A673 (cell line): ENCODE results near the gene OR56A3. TPM values are rescaled to one million over a fixed set of nuclear protein-coding genes. Genes with fewer than 3 reads are reported as not detected.

Experiments
- BruUV-seq: library from RNA; stranded (reverse); fragments of 400-500 nt; replicated peaks from 2 replicates; lab custom pipeline; 2021; lab: Mats Ljungman, UMichigan
- CTCF ChIA-PET: fragments of 300-600 bp; sonication (Branson Sonifier 250); formaldehyde crosslinking; loops from one replicate; lab custom pipeline; 2022; ENCODE audit warnings: antibody characterized with exemption; lab: Charles Lee
- POLR2A ChIA-PET: fragments of 300-600 bp; sonication (Branson Sonifier 250); formaldehyde crosslinking; loops from one replicate; lab custom pipeline; 2022; ENCODE audit warnings: antibody characterized with exemption; ENCODE audit not compliant: low non-redundant PET; lab: Charles Lee
- DNase-seq: peaks from one replicate; pipeline ENCODE4 v3.0.0-alpha.2; 2015; ENCODE audit warnings: low spot score
- H3K27ac ChIP-seq: fragments of 200-600 bp; sonication (generic); 2 replicates; pipeline ENCODE4 v1.5.1; 2016; ENCODE audit warnings: mixed run types, low read depth, mild to moderate bottlenecking, mixed read lengths, antibody characterized with exemption, low read length; ENCODE audit not compliant: poor library complexity, severe bottlenecking
- H3K27me3 ChIP-seq: fragments of 200-600 bp; sonication (generic); replicated peaks from 2 replicates; pipeline ENCODE4 v1.6.1; 2017; ENCODE audit warnings: mixed run types, low read depth, mild to moderate bottlenecking, mixed read lengths, antibody characterized with exemption, low read length; ENCODE audit not compliant: insufficient read depth, poor library complexity
- H3K36me3 ChIP-seq: fragments of 200-600 bp; sonication (generic); 2 replicates; pipeline ENCODE4 v1.6.1; 2016; ENCODE audit warnings: mixed run types, mild to moderate bottlenecking, mixed read lengths, antibody characterized with exemption, low read length; ENCODE audit not compliant: insufficient read depth, poor library complexity, severe bottlenecking
- H3K4me1 ChIP-seq: fragments of 200-600 bp; sonication (generic); 2 replicates; pipeline ENCODE4 v1.6.1; 2017; ENCODE audit warnings: mixed run types, mild to moderate bottlenecking, mixed read lengths, antibody characterized with exemption, low read length; ENCODE audit not compliant: insufficient read depth, poor library complexity, severe bottlenecking
- H3K4me3 ChIP-seq: fragments of 200-600 bp; sonication (generic); 2 replicates; pipeline ENCODE4 v1.5.1; 2016; ENCODE audit warnings: low read depth, mixed run types, mild to moderate bottlenecking, mixed read lengths, low read length; ENCODE audit not compliant: poor library complexity, severe bottlenecking
- H3K9me3 ChIP-seq: fragments of 200-600 bp; sonication (generic); 2 replicates; pipeline ENCODE4 v1.6.1; 2016; ENCODE audit warnings: mixed run types, low read depth, mild to moderate bottlenecking, mixed read lengths, antibody characterized with exemption, low read length; ENCODE audit not compliant: poor library complexity, severe bottlenecking
- CTCF ChIP-seq: fragments of 300-800, 200-600 bp; sonication (generic); conservative IDR thresholded peaks from 2 replicates; pipeline ENCODE4 v1.5.1; 2017; ENCODE audit warnings: low read depth, mild to moderate bottlenecking, antibody characterized with exemption, low read length, moderate library complexity, mixed read lengths
- EZH2 ChIP-seq: fragments of 200-600 bp; sonication (generic); IDR thresholded peaks from 2 replicates; pipeline ENCODE4 v1.6.1; 2017; ENCODE audit warnings: borderline replicate concordance, low read depth, mild to moderate bottlenecking, mixed read lengths, antibody characterized with exemption, low read length; ENCODE audit not compliant: poor library complexity, severe bottlenecking
- intact Hi-C: fragments of 100-400 bp; cut with micrococcal nuclease; formaldehyde crosslinking; loops from one replicate; pipeline ENCODE4 v1.10.0; 2022; ENCODE audit not compliant: unreplicated experiment
- total RNA-seq: library from RNA; stranded (reverse); gene quantifications from 2 replicates; pipeline ENCODE4 v1.2.3, GENCODE V29; 2021

Gene OR56A3
- total RNA-seq, 1 experiment from 2014 or later: not detected

- intact Hi-C loops: no loop called here
- Histone ChIP-seq H3K27me3 (no peaks in the 10 kb centered on the region), H3K36me3 (no peaks in the 10 kb centered on the region), H3K4me1 (no peaks in the 10 kb centered on the region), H3K27ac (no peak overlapping the region), H3K9me3 (no peaks in the 10 kb centered on the region), H3K4me3 (no peak overlapping the region)
- POLR2A ChIA-PET: no interaction called here
- CTCF ChIA-PET: no interaction called here
- no peak for DNase-seq
- TF ChIP-seq CTCF: no peak
- no peak for TF ChIP-seq EZH2
- BruUV-seq: no TSS peak
Measured at GRCh38 chr11:5910540-5910939, 31.5 kb upstream of the OR56A3 start.

- Histone ChIP-seq H3K9me3 (no peaks in the 10 kb centered on the region), H3K36me3 (no peaks in the 10 kb centered on the region), H3K4me3 (no peak overlapping the region), H3K27me3 (no peaks in the 10 kb centered on the region), H3K27ac (no peak overlapping the region), H3K4me1 (no peaks in the 10 kb centered on the region)
- POLR2A ChIA-PET: no interaction called here
- CTCF ChIA-PET: no interaction called here
- no peak for DNase-seq
- intact Hi-C loops: no loop called here
- TF ChIP-seq EZH2 (no peak), CTCF (no peak)
- BruUV-seq: no TSS peak
Measured at GRCh38 chr11:5922749-5923426, 19.2 kb upstream of the OR56A3 start.

- Histone ChIP-seq H3K9me3 (no peaks in the 10 kb centered on the region), H3K4me3 (no peak overlapping the region), H3K4me1 (no peaks in the 10 kb centered on the region), H3K27ac (no peak overlapping the region), H3K27me3 (no peaks in the 10 kb centered on the region), H3K36me3 (no peaks in the 10 kb centered on the region)
- intact Hi-C loops: no loop called here
- DNase-seq: no peak
- CTCF ChIA-PET: no interaction called here
- no TSS peak for BruUV-seq
- TF ChIP-seq CTCF (no peak), EZH2 (no peak)
- POLR2A ChIA-PET: no interaction called here
Measured at GRCh38 chr11:5923427-5923776, 18.6 kb upstream of the OR56A3 start.
